ENCODE data around the gene NBEA. TPM values are rescaled to one million over a fixed set of nuclear protein-coding genes. Genes with fewer than 3 reads are reported as not detected.

The NBEA gene
- total RNA-seq, 3 donors from 2014 or later, result 7.5 to 18.6 (median 16.1) TPM

DNA sequence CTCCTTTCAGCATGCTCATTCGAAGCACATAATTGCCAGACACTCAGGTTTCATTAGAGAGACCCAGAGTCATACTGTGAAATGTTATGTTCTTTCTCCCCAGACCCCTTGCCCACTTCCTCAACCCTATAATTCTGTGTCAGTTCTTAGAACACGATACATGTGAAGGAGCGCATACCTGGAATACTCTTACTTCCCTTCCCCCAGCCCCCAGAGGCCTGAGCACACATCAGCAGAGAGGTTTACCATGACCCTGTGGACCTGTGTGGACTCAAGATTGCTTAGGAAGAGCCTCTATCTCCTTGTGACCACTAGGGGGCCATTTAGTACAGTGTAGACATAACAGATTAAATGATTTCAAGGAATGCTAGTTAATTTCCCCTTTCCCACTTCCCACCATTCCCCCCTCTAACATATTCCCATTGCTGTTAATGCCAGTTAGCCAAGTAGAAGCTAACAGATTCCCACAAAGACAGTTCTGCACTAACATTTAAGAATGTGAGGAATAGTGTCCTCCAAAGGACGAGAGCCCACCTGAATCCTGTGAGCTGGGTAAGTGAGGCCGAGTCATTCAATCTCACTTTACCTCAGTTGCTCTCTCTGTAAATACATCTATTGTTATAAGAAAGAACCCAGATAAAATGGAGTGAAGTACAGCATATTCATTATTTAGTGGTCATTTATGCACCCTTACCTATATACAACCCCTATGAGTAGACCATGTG lies 688.6 kb downstream of the NBEA start:
- Histone ChIP-seq H3K27ac (no peak overlapping the region), H3K4me3 (no peak overlapping the region), H3K27me3 (no peaks in the 10 kb centered on the region), H3K4me1 (no peaks in the 10 kb centered on the region), H3K36me3 (no peaks in the 10 kb centered on the region), H3K9me3 (no peaks in the 10 kb centered on the region)
- no peak for TF ChIP-seq POLR2AphosphoS5 (IDR thresholded peaks at IDR 0.05)
- TF ChIP-seq, protein P1, sequence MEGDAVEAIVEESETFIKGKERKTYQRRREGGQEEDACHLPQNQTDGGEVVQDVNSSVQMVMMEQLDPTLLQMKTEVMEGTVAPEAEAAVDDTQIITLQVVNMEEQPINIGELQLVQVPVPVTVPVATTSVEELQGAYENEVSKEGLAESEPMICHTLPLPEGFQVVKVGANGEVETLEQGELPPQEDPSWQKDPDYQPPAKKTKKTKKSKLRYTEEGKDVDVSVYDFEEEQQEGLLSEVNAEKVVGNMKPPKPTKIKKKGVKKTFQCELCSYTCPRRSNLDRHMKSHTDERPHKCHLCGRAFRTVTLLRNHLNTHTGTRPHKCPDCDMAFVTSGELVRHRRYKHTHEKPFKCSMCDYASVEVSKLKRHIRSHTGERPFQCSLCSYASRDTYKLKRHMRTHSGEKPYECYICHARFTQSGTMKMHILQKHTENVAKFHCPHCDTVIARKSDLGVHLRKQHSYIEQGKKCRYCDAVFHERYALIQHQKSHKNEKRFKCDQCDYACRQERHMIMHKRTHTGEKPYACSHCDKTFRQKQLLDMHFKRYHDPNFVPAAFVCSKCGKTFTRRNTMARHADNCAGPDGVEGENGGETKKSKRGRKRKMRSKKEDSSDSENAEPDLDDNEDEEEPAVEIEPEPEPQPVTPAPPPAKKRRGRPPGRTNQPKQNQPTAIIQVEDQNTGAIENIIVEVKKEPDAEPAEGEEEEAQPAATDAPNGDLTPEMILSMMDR (IDR thresholded peaks at IDR 0.05), result peak in 2 of 3 donors; percentile 25 to 54
- intact Hi-C loops (cut with DNase I; ENCODE audit: low total_unique reads), result no loop called here
- DNase-seq (ENCODE audit: low spot score in 2 of 2), result no peak

DNA sequence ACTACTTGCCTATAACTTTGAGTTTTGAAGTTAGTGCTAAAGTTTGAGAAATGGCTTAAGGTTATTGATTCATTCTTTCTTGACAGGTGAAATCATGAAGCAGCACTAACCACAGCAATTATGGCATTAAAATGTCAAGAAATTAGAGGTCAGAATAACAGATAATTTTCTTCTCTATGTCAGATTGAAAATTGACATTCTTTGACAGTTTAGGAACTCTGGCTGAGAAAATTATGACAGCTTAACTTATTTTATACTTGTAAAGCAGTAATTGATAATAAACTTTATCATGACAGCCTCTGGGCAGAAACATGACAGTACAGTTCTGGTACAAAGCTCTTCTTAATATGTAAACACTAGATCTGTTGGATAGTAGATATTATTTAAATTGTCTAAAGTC lies 689.6 kb downstream of the NBEA start:
- intact Hi-C loops (cut with DNase I; ENCODE audit: low total_unique reads), result no loop called here
- TF ChIP-seq POLR2A (IDR thresholded peaks at IDR 0.05) (no peak), POLR2AphosphoS5 (IDR thresholded peaks at IDR 0.05) (no peak)
- TF ChIP-seq, protein P1 (IDR thresholded peaks at IDR 0.05), result no peak

DNA sequence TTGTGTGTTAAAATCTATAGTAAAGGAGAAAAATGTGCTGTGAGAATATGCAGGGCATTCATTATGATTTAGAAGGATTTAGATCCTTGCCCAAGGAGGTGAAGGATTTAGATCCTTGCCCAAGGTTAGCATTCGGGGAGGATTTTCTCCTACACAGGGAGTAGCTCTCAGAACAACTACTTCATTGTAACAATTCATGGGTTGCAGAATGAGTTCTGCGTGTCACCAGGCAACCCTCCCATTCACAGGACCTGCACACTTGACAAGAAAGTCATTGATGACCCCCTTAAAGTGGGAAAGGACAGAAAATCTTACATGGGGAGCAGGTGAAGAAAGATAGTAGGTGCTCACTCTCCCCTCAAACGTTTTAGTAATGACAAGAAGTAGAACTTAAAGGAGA lies 701.6 kb downstream of the NBEA start:
- Histone ChIP-seq H3K27ac (no peak overlapping the region), H3K9me3 (no peaks in the 10 kb centered on the region), H3K4me3 (no peak overlapping the region), H3K36me3 (no peaks in the 10 kb centered on the region), H3K4me1 (no peaks in the 10 kb centered on the region), H3K27me3 (no peaks in the 10 kb centered on the region)
- TF ChIP-seq, protein P1 (IDR thresholded peaks at IDR 0.05), result no peak
- TF ChIP-seq POLR2A (IDR thresholded peaks at IDR 0.05) (no peak), POLR2AphosphoS5 (IDR thresholded peaks at IDR 0.05) (no peak)
- intact Hi-C loops (cut with DNase I; ENCODE audit: low total_unique reads), result no loop called here
- DNase-seq (ENCODE audit: low spot score in 2 of 2), result no peak

More for the DNA sequence above, 689.6 kb downstream of the NBEA start:
- Histone ChIP-seq H3K27ac (no peak overlapping the region), H3K27me3 (no peaks in the 10 kb centered on the region), H3K4me1 (no peaks in the 10 kb centered on the region), H3K36me3 (no peaks in the 10 kb centered on the region), H3K9me3 (no peaks in the 10 kb centered on the region), H3K4me3 (no peak overlapping the region)
- no peak for DNase-seq (ENCODE audit: low spot score in 2 of 2)

DNA sequence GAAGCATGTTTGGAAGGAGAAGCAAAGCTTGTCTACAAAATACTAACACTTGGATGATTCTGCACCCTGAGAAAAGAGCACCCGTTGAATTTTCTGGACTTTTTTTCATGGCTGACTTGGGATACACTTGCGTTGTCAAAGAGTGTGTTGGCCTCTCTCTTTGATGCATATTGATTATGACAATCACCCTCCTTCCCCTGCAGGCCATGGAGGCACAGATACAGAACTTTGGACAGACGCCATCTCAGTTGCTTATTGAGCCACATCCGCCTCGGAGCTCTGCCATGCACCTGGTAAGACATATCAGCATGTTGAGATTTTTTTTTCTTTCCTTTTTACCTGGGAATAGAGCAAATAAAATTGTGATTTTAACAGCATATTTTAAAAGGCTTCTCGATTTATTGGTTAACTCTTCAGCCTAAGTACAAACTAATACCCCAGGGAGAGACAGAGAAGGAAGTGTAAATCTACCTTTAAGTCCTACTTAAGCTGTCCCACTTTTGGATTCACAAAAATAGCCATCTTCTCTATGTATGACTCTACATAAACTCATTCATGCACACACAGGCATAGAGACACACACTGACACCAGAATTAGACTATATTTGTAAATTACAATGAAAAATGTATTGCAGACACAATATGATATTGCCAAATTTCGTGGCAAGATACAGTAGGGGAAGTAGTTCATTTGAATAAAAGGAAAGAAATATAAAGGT lies 704.1 kb downstream of the NBEA start:
- DNase-seq (ENCODE audit: low spot score in 2 of 2), result no peak
- no peaks in the 10 kb centered on the region for H3K27me3 ChIP-seq
- intact Hi-C loops (cut with DNase I; ENCODE audit: low total_unique reads), result loop anchor here (5.0 kb wide), 1 partner anchor 634 kb away; no protein-coding TSS in a partner anchor
- no peaks in the 10 kb centered on the region for H3K4me1 ChIP-seq
- no peak overlapping the region for H3K27ac ChIP-seq
- H3K4me3 ChIP-seq, result no peak overlapping the region
- H3K36me3 ChIP-seq, result no peaks in the 10 kb centered on the region
- TF ChIP-seq POLR2AphosphoS5 (IDR thresholded peaks at IDR 0.05) (no peak), POLR2A (IDR thresholded peaks at IDR 0.05) (no peak)
- TF ChIP-seq, protein P1 (IDR thresholded peaks at IDR 0.05), result no peak
- H3K9me3 ChIP-seq, result no peaks in the 10 kb centered on the region

DNA sequence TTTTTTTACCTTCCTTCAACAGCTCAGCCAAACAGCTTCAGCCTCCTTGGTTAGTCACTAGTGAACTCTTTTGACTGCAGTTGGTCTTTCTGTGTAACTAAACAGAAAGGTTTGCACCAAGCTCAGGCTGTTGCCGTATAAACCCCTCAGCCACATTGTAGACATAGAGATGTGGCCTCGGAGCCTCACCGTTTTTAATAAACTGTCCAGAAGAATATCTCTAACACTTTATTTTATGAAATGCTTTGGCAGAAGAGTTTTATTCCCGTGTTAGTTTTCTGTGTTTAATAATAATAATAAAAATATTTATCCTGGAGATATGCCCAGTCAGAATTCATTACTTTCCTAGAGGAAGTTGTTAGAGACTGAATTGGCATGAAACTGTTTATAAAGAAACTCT lies 706.1 kb downstream of the NBEA start:
- H3K36me3 ChIP-seq, result no peaks in the 10 kb centered on the region
- no peak for DNase-seq (ENCODE audit: low spot score in 2 of 2)
- H3K4me3 ChIP-seq, result no peak overlapping the region
- H3K4me1 ChIP-seq, result no peaks in the 10 kb centered on the region
- H3K27me3 ChIP-seq, result no peaks in the 10 kb centered on the region
- TF ChIP-seq, protein P1 (IDR thresholded peaks at IDR 0.05), result no peak
- no peak for TF ChIP-seq POLR2AphosphoS5 (IDR thresholded peaks at IDR 0.05)
- no peak for TF ChIP-seq POLR2A (IDR thresholded peaks at IDR 0.05)
- no peak overlapping the region for H3K27ac ChIP-seq
- intact Hi-C loops (cut with DNase I; ENCODE audit: low total_unique reads), result loop anchor here (5.0 kb wide), 1 partner anchor 636 kb away; no protein-coding TSS in a partner anchor
- H3K9me3 ChIP-seq, result no peaks in the 10 kb centered on the region

Measured in breast epithelium (tissue), 4 donors.